ENCODE measurements around the gene HDAC4.

Gene HDAC4

DNA sequence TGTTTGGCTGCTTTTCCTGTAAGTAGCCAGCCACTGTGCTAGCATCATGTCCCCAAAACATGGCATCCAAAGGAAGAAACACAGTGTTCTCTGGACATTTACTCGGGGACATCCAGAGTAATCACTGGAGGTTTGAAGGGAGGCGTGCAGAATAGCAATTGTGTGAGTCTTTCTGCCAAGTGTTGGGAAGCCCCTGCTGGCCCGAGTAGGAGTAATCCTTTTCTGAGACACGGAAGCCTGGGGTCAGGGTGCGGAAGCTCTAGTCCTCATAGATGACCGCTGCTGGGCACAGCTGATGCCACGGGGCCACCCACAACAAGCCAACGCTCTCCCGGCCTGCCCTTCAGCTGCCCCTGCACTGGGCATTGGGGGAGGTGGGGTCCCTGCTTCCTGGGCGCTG lies 24.8 kb upstream of the HDAC4 start:
- TF ChIP-seq, protein P1, sequence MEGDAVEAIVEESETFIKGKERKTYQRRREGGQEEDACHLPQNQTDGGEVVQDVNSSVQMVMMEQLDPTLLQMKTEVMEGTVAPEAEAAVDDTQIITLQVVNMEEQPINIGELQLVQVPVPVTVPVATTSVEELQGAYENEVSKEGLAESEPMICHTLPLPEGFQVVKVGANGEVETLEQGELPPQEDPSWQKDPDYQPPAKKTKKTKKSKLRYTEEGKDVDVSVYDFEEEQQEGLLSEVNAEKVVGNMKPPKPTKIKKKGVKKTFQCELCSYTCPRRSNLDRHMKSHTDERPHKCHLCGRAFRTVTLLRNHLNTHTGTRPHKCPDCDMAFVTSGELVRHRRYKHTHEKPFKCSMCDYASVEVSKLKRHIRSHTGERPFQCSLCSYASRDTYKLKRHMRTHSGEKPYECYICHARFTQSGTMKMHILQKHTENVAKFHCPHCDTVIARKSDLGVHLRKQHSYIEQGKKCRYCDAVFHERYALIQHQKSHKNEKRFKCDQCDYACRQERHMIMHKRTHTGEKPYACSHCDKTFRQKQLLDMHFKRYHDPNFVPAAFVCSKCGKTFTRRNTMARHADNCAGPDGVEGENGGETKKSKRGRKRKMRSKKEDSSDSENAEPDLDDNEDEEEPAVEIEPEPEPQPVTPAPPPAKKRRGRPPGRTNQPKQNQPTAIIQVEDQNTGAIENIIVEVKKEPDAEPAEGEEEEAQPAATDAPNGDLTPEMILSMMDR (IDR thresholded peaks at IDR 0.05; ENCODE audit: extremely low read depth, insufficient read depth, missing control alignments) = no peak
- DNase-seq (ENCODE audit: low spot score) = no peak
- in situ Hi-C loops (cut with MboI; ENCODE audit: low pct_unique_long_range_greater_than_20kb, low sequenced_read_pairs, unreplicated experiment) = no loop called here

DNA sequence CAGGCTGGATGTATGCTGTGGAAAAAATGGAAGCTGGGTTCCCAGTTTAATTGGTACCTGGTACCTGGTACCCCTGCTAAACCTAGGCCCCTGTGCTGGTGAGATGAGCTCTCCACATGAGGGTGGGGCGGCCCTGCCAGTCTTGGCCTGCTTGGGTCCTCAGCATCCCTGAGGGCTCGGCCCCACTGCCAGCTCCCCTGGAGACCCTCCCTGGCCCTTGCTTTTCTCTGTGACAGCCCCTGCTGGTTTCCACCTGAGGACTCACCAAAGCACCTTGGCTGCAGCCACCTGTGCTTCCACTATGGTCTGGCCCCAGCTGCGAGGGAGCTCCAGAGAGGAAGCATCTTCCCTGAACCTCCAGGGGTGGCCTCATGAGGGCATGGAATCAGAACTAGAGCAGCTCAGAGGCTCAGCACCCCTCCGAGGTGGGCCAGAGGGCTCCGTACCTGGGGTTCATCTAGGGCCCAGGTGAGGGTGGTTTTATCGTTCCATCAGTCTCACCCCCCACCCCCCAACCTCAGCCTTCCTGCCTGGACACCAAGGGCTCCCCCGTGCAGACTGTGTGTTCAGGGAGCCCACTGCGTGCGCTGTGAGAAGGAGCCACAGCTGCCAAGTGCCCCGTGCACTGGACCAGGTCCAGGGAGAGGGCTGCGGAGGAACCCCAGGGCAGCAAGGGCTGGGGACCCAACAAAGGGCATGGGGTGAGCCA lies 23.7 kb upstream of the HDAC4 start:
- DNase-seq (ENCODE audit: low spot score) = no peak
- TF ChIP-seq, protein P1 (IDR thresholded peaks at IDR 0.05; ENCODE audit: extremely low read depth, insufficient read depth, missing control alignments) = no peak
- in situ Hi-C loops (cut with MboI; ENCODE audit: low pct_unique_long_range_greater_than_20kb, low sequenced_read_pairs, unreplicated experiment) = no loop called here

DNA sequence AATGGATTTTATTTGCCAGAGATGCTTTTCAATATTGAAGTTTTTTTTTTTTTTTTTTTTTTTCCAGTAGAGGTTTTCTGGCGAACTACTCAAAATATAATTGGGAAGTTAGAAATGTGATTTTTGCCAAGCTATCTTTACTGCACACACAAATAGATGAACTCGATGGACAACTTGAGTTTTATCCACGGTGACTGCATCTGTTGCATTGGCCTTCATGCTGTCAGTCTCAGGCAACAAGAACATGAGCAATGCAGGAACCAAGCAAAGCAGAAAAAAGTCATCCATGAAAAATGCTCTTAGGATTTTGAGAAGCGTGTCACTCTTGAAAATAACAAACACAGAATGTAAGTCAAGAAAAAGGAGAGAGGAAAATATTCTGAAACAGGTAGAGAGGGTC lies 22.7 kb upstream of the HDAC4 start:
- no peak for DNase-seq (ENCODE audit: low spot score)
- TF ChIP-seq, protein P1 (IDR thresholded peaks at IDR 0.05; ENCODE audit: extremely low read depth, insufficient read depth, missing control alignments) = no peak
- in situ Hi-C loops (cut with MboI; ENCODE audit: low pct_unique_long_range_greater_than_20kb, low sequenced_read_pairs, unreplicated experiment) = no loop called here

DNA sequence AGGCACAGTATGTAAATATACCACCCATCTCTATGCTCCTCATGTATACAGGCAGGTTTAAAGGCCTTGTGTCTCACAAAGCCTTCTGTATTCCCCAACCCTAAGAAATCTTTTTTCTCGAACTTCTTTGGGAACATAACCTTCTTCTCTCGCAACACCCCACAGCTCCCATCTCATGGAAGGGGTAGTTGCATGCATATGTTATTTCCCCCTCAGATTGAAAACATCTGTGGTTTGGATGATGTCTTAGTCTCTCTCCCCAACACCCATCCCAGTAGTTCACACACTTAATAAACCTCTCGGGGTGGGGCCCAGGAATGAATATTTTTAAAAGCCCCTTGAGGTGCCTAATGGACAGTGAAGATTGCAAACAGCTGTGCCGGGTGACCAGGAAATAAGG lies 21.0 kb upstream of the HDAC4 start:
- in situ Hi-C loops (cut with MboI; ENCODE audit: low pct_unique_long_range_greater_than_20kb, low sequenced_read_pairs, unreplicated experiment) = no loop called here
- no peak for DNase-seq (ENCODE audit: low spot score)
- TF ChIP-seq, protein P1 (IDR thresholded peaks at IDR 0.05; ENCODE audit: extremely low read depth, insufficient read depth, missing control alignments) = no peak

DNA sequence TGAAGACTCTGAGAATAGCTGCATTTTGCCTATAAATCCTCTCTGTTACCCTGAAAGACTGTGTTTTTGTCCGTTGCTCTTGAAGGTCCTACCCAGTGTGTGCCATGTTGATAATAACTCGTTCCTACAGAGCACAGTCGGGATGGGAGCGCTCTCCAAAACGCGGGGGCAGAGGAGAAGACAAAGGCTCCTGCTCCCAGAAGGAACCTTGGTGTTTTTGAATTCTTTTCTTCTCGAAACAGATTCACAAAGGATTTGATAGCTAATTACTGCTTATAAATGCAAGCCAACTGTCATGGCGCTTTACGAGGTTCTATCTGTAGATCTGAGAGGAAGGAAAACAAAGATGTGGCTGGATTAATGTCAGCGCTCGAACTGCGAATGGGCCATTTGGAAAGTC lies 19.3 kb upstream of the HDAC4 start:
- TF ChIP-seq, protein P1 (IDR thresholded peaks at IDR 0.05; ENCODE audit: extremely low read depth, insufficient read depth, missing control alignments) = no peak
- in situ Hi-C loops (cut with MboI; ENCODE audit: low pct_unique_long_range_greater_than_20kb, low sequenced_read_pairs, unreplicated experiment) = no loop called here
- DNase-seq (ENCODE audit: low spot score) = no peak

DNA sequence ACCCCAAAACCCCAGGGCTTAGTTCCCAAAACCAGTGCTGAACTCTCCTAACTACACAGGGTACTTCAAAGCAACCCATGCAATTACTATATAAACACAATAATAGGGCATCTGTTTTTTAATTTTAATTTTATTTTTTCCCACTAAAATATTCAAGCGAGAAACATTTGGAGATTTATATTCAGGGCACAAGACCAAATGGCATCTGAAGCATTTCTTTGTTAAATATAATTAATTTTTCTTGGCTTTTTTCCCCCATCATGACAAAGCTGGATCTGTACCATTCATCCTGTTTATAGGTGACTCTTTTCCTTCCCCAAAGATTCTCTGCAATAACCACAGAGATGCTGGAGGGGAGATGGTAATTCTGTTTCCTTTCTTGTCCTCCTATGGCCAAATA lies 18.1 kb upstream of the HDAC4 start:
- in situ Hi-C loops (cut with MboI; ENCODE audit: low pct_unique_long_range_greater_than_20kb, low sequenced_read_pairs, unreplicated experiment) = no loop called here
- DNase-seq (ENCODE audit: low spot score) = no peak
- TF ChIP-seq, protein P1 (IDR thresholded peaks at IDR 0.05; ENCODE audit: extremely low read depth, insufficient read depth, missing control alignments) = no peak

All from GM13977 (cell line).